HepG2 (cell line): ENCODE measurements around the gene MRPS14. TPM values are rescaled to one million over a fixed set of nuclear protein-coding genes. Genes with fewer than 3 reads are reported as not detected.

Experiments
- ARID2 ChIP-seq: sonication (generic); formaldehyde crosslinking; IDR thresholded peaks from 2 replicates; pipeline ENCODE4 v1.8.1; 2022; ENCODE audit warnings: mild to moderate bottlenecking, missing genetic modification reagents, borderline replicate concordance
- ARID3A ChIP-seq: IDR thresholded peaks from 2 replicates; pipeline ENCODE4 v1.6.1; 2012; ENCODE audit warnings: low read depth, low read length, improper control_type of control experiment
- FOSL2 ChIP-seq: sonication (generic); formaldehyde crosslinking; IDR thresholded peaks from 2 replicates; pipeline ENCODE4 v1.4.0; 2020; ENCODE audit warnings: missing genetic modification reagents
- KDM1A ChIP-seq: IDR thresholded peaks from 2 replicates; pipeline ENCODE4 v1.6.1; 2016; ENCODE audit warnings: missing compliant biosample characterization
- KDM3A ChIP-seq: IDR thresholded peaks from 2 replicates; pipeline ENCODE4 v1.6.1; 2018; ENCODE audit warnings: low read depth, missing compliant biosample characterization
- NR2C2 ChIP-seq: sonication (generic); formaldehyde crosslinking; IDR thresholded peaks from 2 replicates; pipeline ENCODE4 v1.4.0; 2020; ENCODE audit warnings: missing genetic modification reagents, mild to moderate bottlenecking, moderate library complexity, borderline replicate concordance
- PAF1 ChIP-seq: IDR thresholded peaks from 2 replicates; pipeline ENCODE4 v1.6.1; 2016; ENCODE audit warnings: missing genetic modification reagents, missing compliant biosample characterization
- RAD21 ChIP-seq: fragments of 450-650 bp; formaldehyde crosslinking; IDR thresholded peaks from 2 replicates; pipeline ENCODE4 v1.5.0; 2020; ENCODE audit warnings: mild to moderate bottlenecking
- SMAD9 ChIP-seq: sonication (generic); formaldehyde crosslinking; IDR thresholded peaks from 2 replicates; pipeline ENCODE4 v1.5.1; 2020; ENCODE audit warnings: mild to moderate bottlenecking, missing genetic modification reagents
- SMARCC2 ChIP-seq: fragments of 450-650 bp; IDR thresholded peaks from 2 replicates; pipeline ENCODE4 v1.6.1; 2017; ENCODE audit warnings: antibody characterized with exemption, mild to moderate bottlenecking
- YEATS2 ChIP-seq: sonication (generic); formaldehyde crosslinking; IDR thresholded peaks from 2 replicates; pipeline ENCODE4 v1.4.0; 2020; ENCODE audit warnings: missing genetic modification reagents, borderline replicate concordance
- ZBTB38 ChIP-seq: sonication (generic); formaldehyde crosslinking; IDR thresholded peaks from 2 replicates; pipeline ENCODE4 v1.5.1; 2020; ENCODE audit warnings: mild to moderate bottlenecking, missing genetic modification reagents
- ZMAT3 ChIP-seq: sonication (generic); formaldehyde crosslinking; conservative IDR thresholded peaks from 2 replicates; pipeline ENCODE4 v1.7.0; 2021; ENCODE audit warnings: missing genetic modification reagents
- ZNF501 ChIP-seq: sonication (generic); formaldehyde crosslinking; IDR thresholded peaks from 2 replicates; pipeline ENCODE4 v1.5.1; 2020; ENCODE audit warnings: mild to moderate bottlenecking, moderate library complexity, missing genetic modification reagents
- ZNF530 ChIP-seq: sonication (generic); formaldehyde crosslinking; IDR thresholded peaks from 2 replicates; pipeline ENCODE4 v1.5.0; 2020; ENCODE audit warnings: low read depth, mild to moderate bottlenecking, missing genetic modification reagents
- ZNF580 ChIP-seq: IDR thresholded peaks from 2 replicates; pipeline ENCODE4 v1.6.1; 2016; ENCODE audit warnings: low read depth, borderline replicate concordance
- ZNF709 ChIP-seq: sonication (generic); formaldehyde crosslinking; IDR thresholded peaks from 2 replicates; pipeline ENCODE4 v1.5.0; 2020; ENCODE audit warnings: mild to moderate bottlenecking, missing genetic modification reagents
- polyA plus RNA-seq, 8 experiments: library from polyadenylated mRNA; depleted of rRNA in 3 of 8; stranded (reverse) in 7 of 8; unstranded in 1 of 8; fragments of >200 nt; fragmentation: Illumina TruSeq in 4 of 8; extraction: Trizol in 4 of 8; gene quantifications; 2 replicates each; pipeline versions ENCODE4 v1.2.1 to v1.2.3, GENCODE V29; 2011 to 2016; ENCODE audit warnings: low read depth in 4 of 8, missing spikeins in 1 of 8, mixed read lengths in 1 of 8; ENCODE audit not compliant: insufficient read depth in 1 of 8
- total RNA-seq, 5 experiments: library from RNA; depleted of rRNA; stranded (reverse); fragments of >200 nt; fragmentation: Illumina TruSeq; extraction: Trizol; gene quantifications; 2 replicates each; pipeline ENCODE4 v1.2.3, GENCODE V29; 2016; ENCODE audit warnings: low read depth in 1 of 5
- TF ChIP-seq, protein P1 (sequence below): conservative IDR thresholded peaks from 2 replicates; pipeline ENCODE4 v1.6.1; 2018; ENCODE audit warnings: missing genetic modification reagents
- TF ChIP-seq, protein P2 (sequence below): sonication (generic); formaldehyde crosslinking; IDR thresholded peaks from 2 replicates; pipeline ENCODE4 v1.9.0; 2021; ENCODE audit warnings: missing genetic modification reagents, borderline replicate concordance
- TF ChIP-seq, protein P3 (sequence below): IDR thresholded peaks from 2 replicates; pipeline ENCODE4 v1.6.1; 2016; ENCODE audit warnings: missing biosample characterization, missing genetic modification reagents, low read depth
- TF ChIP-seq, protein P4 (sequence below): sonication (generic); formaldehyde crosslinking; IDR thresholded peaks from 2 replicates; pipeline ENCODE4 v1.8.0; 2022; ENCODE audit warnings: mild to moderate bottlenecking, missing genetic modification reagents

MRPS14 gene
- total and polyA plus RNA-seq, 2 of the 13 experiments (the other 11 are each of a cell fraction or from before 2014, with no cell fraction given), result 36.6 to 43.2 TPM

DNA sequence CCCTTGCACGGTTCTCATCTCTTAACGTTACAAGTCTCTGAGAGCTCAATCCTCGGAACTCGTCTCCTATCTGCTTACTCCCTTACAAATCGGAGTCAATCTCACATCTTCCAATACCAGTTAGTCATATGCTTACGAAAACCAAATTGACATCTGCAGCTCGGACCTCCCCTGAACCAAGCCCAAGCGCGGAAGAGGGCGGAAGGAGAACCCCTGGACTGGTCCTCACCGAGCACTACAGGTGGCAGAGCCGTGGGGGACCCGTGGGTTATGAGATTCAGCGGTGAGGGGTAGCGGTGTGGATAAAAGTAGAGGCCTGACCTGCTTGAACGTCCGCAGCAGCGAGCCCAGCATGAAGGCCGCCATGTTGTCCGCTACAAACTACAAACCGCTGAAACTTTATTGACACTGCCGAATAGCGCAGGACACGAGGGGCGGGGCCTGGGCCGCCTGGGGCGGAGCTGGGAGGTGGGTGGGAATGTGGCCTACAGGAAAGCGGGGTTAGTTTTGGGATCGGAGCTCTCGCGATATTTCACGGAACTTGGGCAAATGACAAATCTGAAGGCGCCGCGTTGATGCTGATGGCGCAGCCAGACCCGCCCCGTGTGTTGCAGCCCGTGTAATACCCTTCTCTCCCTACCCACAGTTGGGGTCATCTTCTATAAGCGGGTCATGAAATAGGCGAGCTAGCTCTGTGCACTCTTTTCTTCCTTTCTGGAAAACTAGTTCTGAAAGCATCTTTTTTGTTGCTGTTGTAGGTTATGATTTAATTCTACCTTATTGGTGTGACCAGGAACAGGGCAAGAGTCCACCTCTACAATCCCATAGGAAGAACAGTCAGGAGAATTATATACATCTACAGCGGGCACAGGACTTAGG, at the start of gene MRPS14 (continued):
- no peak for TF ChIP-seq ZMAT3
- TF ChIP-seq YEATS2, result peak; percentile 87; the same call in 1 of the 2 replicates
- peak; percentile 58; the same call in 1 of the 2 replicates for TF ChIP-seq ZNF580 (CRISPR knock-in tag)
- TF ChIP-seq ZNF709 (CRISPR knock-in tag), result no peak
- TF ChIP-seq ZNF530 (CRISPR knock-in tag), result no peak
- TF ChIP-seq, protein P1, sequence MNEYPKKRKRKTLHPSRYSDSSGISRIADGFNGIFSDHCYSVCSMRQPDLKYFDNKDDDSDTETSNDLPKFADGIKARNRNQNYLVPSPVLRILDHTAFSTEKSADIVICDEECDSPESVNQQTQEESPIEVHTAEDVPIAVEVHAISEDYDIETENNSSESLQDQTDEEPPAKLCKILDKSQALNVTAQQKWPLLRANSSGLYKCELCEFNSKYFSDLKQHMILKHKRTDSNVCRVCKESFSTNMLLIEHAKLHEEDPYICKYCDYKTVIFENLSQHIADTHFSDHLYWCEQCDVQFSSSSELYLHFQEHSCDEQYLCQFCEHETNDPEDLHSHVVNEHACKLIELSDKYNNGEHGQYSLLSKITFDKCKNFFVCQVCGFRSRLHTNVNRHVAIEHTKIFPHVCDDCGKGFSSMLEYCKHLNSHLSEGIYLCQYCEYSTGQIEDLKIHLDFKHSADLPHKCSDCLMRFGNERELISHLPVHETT (CRISPR knock-in tag), result peak; percentile 60; the same call in 1 of the 2 replicates
- TF ChIP-seq ZBTB38, result peak; percentile 53; the same call in 1 of the 2 replicates
- TF ChIP-seq RAD21 (CRISPR knock-in tag), result no peak
- no peak for TF ChIP-seq KDM1A
- peak; percentile 88; the same call in 1 of the 2 replicates for TF ChIP-seq ARID2 (CRISPR knock-in tag)
- TF ChIP-seq NR2C2, result peak; percentile 28
- no peak for TF ChIP-seq SMARCC2
- TF ChIP-seq ZNF501 (CRISPR knock-in tag), result peak; percentile 84
- TF ChIP-seq FOSL2, result peak; percentile 56; the same call in 1 of the 2 replicates
- TF ChIP-seq ARID3A, result no peak
- TF ChIP-seq SMAD9 (CRISPR knock-in tag), result no peak
- TF ChIP-seq KDM3A (CRISPR knock-in tag), result peak; percentile 76; the same call in 1 of the 2 replicates
- TF ChIP-seq PAF1 (CRISPR knock-in tag), result no peak
- TF ChIP-seq, protein P2, sequence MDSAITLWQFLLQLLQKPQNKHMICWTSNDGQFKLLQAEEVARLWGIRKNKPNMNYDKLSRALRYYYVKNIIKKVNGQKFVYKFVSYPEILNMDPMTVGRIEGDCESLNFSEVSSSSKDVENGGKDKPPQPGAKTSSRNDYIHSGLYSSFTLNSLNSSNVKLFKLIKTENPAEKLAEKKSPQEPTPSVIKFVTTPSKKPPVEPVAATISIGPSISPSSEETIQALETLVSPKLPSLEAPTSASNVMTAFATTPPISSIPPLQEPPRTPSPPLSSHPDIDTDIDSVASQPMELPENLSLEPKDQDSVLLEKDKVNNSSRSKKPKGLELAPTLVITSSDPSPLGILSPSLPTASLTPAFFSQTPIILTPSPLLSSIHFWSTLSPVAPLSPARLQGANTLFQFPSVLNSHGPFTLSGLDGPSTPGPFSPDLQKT (CRISPR knock-in tag), result no peak
- TF ChIP-seq, protein P3, sequence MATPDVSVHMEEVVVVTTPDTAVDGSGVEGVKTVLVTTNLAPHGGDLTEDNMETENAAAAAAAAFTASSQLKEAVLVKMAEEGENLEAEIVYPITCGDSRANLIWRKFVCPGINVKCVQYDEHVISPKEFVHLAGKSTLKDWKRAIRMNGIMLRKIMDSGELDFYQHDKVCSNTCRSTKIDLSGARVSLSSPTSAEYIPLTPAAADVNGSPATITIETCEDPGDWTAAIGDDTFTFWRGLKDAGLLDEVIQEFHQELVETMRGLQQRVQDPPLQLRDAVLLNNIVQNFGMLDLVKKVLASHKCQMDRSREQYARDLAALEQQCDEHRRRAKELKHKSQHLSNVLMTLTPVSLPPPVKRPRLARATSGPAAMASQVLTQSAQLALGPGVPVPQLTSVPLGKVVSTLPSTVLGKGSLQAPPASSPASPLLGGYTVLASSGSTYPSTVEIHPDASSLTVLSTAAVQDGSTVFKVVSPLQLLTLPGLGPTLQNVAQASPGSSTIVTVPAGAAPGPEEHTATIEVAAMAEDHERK, result peak; percentile 47; the same call in 1 of the 2 replicates
- TF ChIP-seq, protein P4, sequence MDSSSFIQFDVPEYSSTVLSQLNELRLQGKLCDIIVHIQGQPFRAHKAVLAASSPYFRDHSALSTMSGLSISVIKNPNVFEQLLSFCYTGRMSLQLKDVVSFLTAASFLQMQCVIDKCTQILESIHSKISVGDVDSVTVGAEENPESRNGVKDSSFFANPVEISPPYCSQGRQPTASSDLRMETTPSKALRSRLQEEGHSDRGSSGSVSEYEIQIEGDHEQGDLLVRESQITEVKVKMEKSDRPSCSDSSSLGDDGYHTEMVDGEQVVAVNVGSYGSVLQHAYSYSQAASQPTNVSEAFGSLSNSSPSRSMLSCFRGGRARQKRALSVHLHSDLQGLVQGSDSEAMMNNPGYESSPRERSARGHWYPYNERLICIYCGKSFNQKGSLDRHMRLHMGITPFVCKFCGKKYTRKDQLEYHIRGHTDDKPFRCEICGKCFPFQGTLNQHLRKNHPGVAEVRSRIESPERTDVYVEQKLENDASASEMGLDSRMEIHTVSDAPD (CRISPR knock-in tag), result 0 out of 2 replicates have a peak, but pooled peaks have one; percentile 24
